HepG2 (cell line): Measurements from ENCODE around the gene RASA3. TPM values are rescaled to one million over a fixed set of nuclear protein-coding genes. Genes with fewer than 3 reads are reported as not detected.

Experiments used
- FOXP4 ChIP-seq: sonication (generic); formaldehyde crosslinking; IDR thresholded peaks from 2 replicates; pipeline ENCODE4 v1.4.0; 2020; ENCODE audit warnings: missing genetic modification reagents
- GABPB1 ChIP-seq: IDR thresholded peaks from 2 replicates; pipeline ENCODE4 v1.6.1; 2016; ENCODE audit warnings: mild to moderate bottlenecking, missing genetic modification reagents, moderate library complexity, missing compliant biosample characterization
- MEIS1 ChIP-seq: sonication (generic); formaldehyde crosslinking; IDR thresholded peaks from 2 replicates; pipeline ENCODE4 v1.9.0; 2021; ENCODE audit warnings: mild to moderate bottlenecking, missing genetic modification reagents, moderate library complexity, borderline replicate concordance
- NFKB2 ChIP-seq: sonication (generic); formaldehyde crosslinking; IDR thresholded peaks from 2 replicates; pipeline ENCODE4 v1.4.0; 2020; ENCODE audit warnings: missing genetic modification reagents, borderline replicate concordance
- PBX3 ChIP-seq: sonication (generic); formaldehyde crosslinking; IDR thresholded peaks from 2 replicates; pipeline ENCODE4 v1.8.1; 2023; ENCODE audit warnings: missing genetic modification reagents, inconsistent platforms, borderline replicate concordance
- PRDM4 ChIP-seq: sonication (generic); formaldehyde crosslinking; IDR thresholded peaks from 2 replicates; pipeline ENCODE4 v1.9.0; 2021; ENCODE audit warnings: missing genetic modification reagents, borderline replicate concordance
- WIZ ChIP-seq: sonication (generic); formaldehyde crosslinking; IDR thresholded peaks from 2 replicates; pipeline ENCODE4 v1.5.1; 2020; ENCODE audit warnings: mild to moderate bottlenecking, missing genetic modification reagents
- ZBTB7A ChIP-seq: sonication (generic); formaldehyde crosslinking; IDR thresholded peaks from 2 replicates; pipeline ENCODE4 v1.8.0; 2022; ENCODE audit warnings: mild to moderate bottlenecking, missing genetic modification reagents
- ZNF232 ChIP-seq: sonication (generic); formaldehyde crosslinking; IDR thresholded peaks from 2 replicates; pipeline ENCODE4 v1.4.0; 2020; ENCODE audit warnings: missing genetic modification reagents, borderline replicate concordance
- ZNF549 ChIP-seq: sonication (generic); formaldehyde crosslinking; IDR thresholded peaks from 2 replicates; pipeline ENCODE4 v1.5.0; 2020; ENCODE audit warnings: missing genetic modification reagents
- ZNF552 ChIP-seq: sonication (generic); formaldehyde crosslinking; IDR thresholded peaks from 2 replicates; pipeline ENCODE4 v1.9.0; 2022; ENCODE audit warnings: missing genetic modification reagents, mild to moderate bottlenecking, borderline replicate concordance
- ZNF784 ChIP-seq: sonication (generic); formaldehyde crosslinking; IDR thresholded peaks from 2 replicates; pipeline ENCODE4 v1.5.1; 2020; ENCODE audit warnings: missing genetic modification reagents, mild to moderate bottlenecking, borderline replicate concordance
- polyA plus RNA-seq, 8 experiments: library from polyadenylated mRNA; depleted of rRNA in 3 of 8; stranded (reverse) in 7 of 8; unstranded in 1 of 8; fragments of >200 nt; fragmentation: Illumina TruSeq in 4 of 8; extraction: Trizol in 4 of 8; gene quantifications; 2 replicates each; pipeline versions ENCODE4 v1.2.1 to v1.2.3, GENCODE V29; 2011 to 2016; ENCODE audit warnings: low read depth in 4 of 8, missing spikeins in 1 of 8, mixed read lengths in 1 of 8; ENCODE audit not compliant: insufficient read depth in 1 of 8
- total RNA-seq, 5 experiments: library from RNA; depleted of rRNA; stranded (reverse); fragments of >200 nt; fragmentation: Illumina TruSeq; extraction: Trizol; gene quantifications; 2 replicates each; pipeline ENCODE4 v1.2.3, GENCODE V29; 2016; ENCODE audit warnings: low read depth in 1 of 5
- TF ChIP-seq, protein P1 (sequence below): IDR thresholded peaks from 2 replicates; pipeline ENCODE4 v1.6.1; 2016; ENCODE audit warnings: missing compliant biosample characterization, missing genetic modification reagents, borderline replicate concordance
- TF ChIP-seq, protein P2 (sequence below): IDR thresholded peaks from 2 replicates; pipeline ENCODE4 v1.6.1; 2016
- TF ChIP-seq, protein P3 (sequence below): IDR thresholded peaks from 2 replicates; pipeline ENCODE4 v1.6.1; 2016; ENCODE audit warnings: missing compliant biosample characterization, missing genetic modification reagents, borderline replicate concordance
- TF ChIP-seq, protein P4 (sequence below): sonication (generic); formaldehyde crosslinking; IDR thresholded peaks from 2 replicates; pipeline ENCODE4 v1.4.0; 2020; ENCODE audit warnings: missing genetic modification reagents

The RASA3 gene
- total and polyA plus RNA-seq, 2 of the 13 experiments (the other 11 are each of a cell fraction or from before 2014, with no cell fraction given) = 0.05 TPM; not detected in 1

- TF ChIP-seq ZNF232 (CRISPR knock-in tag) (0 out of 2 replicates have a peak, but pooled peaks have one; percentile 40), ZNF784 (CRISPR knock-in tag) (no peak), PRDM4 (no peak), MEIS1 (CRISPR knock-in tag) (no peak), GABPB1 (CRISPR knock-in tag) (0 out of 2 replicates have a peak, but pooled peaks have one; percentile 24), FOXP4 (0 out of 2 replicates have a peak, but pooled peaks have one; percentile 31), ZNF552 (CRISPR knock-in tag) (no peak), ZNF549 (CRISPR knock-in tag) (no peak), NFKB2 (CRISPR knock-in tag) (0 out of 2 replicates have a peak, but pooled peaks have one; percentile 76), PBX3 (CRISPR knock-in tag) (no peak), ZBTB7A (CRISPR knock-in tag) (no peak), WIZ (no peak)
- TF ChIP-seq, protein P1, sequence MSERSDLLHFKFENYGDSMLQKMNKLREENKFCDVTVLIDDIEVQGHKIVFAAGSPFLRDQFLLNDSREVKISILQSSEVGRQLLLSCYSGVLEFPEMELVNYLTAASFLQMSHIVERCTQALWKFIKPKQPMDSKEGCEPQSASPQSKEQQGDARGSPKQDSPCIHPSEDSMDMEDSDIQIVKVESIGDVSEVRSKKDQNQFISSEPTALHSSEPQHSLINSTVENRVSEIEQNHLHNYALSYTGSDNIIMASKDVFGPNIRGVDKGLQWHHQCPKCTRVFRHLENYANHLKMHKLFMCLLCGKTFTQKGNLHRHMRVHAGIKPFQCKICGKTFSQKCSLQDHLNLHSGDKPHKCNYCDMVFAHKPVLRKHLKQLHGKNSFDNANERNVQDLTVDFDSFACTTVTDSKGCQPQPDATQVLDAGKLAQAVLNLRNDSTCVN (CRISPR knock-in tag) = no peak
- TF ChIP-seq, protein P2, sequence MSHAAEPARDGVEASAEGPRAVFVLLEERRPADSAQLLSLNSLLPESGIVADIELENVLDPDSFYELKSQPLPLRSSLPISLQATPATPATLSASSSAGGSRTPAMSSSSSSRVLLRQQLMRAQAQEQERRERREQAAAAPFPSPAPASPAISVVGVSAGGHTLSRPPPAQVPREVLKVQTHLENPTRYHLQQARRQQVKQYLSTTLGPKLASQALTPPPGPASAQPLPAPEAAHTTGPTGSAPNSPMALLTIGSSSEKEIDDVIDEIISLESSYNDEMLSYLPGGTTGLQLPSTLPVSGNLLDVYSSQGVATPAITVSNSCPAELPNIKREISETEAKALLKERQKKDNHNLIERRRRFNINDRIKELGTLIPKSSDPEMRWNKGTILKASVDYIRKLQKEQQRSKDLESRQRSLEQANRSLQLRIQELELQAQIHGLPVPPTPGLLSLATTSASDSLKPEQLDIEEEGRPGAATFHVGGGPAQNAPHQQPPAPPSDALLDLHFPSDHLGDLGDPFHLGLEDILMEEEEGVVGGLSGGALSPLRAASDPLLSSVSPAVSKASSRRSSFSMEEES = 0 out of 2 replicates have a peak, but pooled peaks have one; percentile 21
- TF ChIP-seq, protein P3, sequence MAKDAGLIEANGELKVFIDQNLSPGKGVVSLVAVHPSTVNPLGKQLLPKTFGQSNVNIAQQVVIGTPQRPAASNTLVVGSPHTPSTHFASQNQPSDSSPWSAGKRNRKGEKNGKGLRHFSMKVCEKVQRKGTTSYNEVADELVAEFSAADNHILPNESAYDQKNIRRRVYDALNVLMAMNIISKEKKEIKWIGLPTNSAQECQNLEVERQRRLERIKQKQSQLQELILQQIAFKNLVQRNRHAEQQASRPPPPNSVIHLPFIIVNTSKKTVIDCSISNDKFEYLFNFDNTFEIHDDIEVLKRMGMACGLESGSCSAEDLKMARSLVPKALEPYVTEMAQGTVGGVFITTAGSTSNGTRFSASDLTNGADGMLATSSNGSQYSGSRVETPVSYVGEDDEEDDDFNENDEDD (CRISPR knock-in tag) = peak; percentile 67; the same call in 1 of the 2 replicates
- TF ChIP-seq, protein P4, sequence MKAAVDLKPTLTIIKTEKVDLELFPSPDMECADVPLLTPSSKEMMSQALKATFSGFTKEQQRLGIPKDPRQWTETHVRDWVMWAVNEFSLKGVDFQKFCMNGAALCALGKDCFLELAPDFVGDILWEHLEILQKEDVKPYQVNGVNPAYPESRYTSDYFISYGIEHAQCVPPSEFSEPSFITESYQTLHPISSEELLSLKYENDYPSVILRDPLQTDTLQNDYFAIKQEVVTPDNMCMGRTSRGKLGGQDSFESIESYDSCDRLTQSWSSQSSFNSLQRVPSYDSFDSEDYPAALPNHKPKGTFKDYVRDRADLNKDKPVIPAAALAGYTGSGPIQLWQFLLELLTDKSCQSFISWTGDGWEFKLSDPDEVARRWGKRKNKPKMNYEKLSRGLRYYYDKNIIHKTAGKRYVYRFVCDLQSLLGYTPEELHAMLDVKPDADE (CRISPR knock-in tag) = no peak
These were observed 17.2 kb downstream of the RASA3 start (continued) for GRCh38 chr13:114115191-114115671.
